GM12872 (cell line): Measurements from ENCODE around the gene PHF1.

Experiments used
- TF ChIP-seq, protein P1 (sequence below): IDR thresholded peaks from 3 replicates; pipeline ENCODE4 v1.5.1; 2011; ENCODE audit warnings: low read depth, mild to moderate bottlenecking, low read length, moderate library complexity; ENCODE audit not compliant: insufficient read depth

The PHF1 gene

DNA sequence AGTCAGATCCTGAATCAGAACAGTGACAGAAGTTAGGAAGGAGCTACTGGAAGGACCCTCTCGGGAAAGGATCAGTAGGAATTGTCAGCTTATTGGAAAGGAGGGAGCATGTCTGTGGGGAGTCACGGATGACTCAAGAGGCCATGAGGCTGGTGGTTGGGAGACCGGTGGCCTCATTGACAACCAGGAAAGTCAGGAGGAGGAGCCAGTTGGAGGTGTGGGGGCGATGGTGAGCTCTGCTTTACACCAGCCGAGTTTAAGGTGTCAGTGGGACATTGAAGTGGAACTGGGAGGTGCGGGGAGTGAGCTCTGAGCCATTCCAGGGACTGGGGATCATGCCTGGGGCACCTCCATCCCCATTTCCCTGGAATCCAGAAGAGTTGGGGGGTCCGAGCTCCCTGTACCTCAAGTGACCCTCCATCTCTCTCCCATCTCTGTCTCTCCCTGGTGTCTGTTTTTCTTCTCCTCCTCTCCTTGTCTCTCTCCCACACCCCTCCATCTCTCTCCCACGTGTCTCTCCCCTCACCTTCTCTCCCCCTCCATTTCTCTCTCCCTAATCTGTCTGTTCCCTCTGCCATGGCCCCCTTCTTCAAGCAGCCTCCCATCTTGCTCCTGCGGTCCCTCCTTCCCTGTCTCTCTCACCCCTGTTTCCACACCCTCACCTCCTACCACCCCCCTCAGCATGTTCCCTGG, 29.3 kb downstream of the PHF1 start:
- TF ChIP-seq, protein P1, sequence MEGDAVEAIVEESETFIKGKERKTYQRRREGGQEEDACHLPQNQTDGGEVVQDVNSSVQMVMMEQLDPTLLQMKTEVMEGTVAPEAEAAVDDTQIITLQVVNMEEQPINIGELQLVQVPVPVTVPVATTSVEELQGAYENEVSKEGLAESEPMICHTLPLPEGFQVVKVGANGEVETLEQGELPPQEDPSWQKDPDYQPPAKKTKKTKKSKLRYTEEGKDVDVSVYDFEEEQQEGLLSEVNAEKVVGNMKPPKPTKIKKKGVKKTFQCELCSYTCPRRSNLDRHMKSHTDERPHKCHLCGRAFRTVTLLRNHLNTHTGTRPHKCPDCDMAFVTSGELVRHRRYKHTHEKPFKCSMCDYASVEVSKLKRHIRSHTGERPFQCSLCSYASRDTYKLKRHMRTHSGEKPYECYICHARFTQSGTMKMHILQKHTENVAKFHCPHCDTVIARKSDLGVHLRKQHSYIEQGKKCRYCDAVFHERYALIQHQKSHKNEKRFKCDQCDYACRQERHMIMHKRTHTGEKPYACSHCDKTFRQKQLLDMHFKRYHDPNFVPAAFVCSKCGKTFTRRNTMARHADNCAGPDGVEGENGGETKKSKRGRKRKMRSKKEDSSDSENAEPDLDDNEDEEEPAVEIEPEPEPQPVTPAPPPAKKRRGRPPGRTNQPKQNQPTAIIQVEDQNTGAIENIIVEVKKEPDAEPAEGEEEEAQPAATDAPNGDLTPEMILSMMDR: no peak

DNA sequence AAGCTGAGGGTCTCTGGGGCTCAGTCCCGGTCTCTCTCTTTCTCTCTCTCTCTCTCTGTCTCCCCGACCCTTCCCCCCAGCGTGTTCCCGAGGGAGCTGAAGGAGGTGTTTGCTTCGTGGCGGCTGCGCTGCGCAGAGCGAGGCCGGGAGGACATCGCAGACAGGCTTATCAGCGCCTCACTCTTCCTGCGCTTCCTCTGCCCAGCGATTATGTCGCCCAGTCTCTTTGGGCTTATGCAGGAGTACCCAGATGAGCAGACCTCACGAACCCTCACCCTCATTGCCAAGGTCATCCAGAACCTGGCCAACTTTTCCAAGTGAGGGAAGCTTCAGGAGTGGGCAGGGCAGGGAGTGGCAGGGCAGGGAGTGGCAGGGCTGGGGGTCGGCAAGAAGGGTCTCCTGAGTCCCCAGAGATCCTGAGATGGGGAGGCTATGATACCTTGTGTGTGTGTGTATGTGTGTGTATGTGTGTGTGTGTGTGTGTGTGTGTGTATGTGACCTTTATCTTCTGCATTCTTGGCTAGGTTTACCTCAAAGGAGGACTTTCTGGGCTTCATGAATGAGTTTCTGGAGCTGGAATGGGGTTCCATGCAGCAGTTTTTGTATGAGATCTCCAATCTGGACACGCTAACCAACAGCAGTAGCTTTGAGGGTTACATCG, 30.0 kb downstream of the PHF1 start:
- TF ChIP-seq, protein P1: no peak

DNA sequence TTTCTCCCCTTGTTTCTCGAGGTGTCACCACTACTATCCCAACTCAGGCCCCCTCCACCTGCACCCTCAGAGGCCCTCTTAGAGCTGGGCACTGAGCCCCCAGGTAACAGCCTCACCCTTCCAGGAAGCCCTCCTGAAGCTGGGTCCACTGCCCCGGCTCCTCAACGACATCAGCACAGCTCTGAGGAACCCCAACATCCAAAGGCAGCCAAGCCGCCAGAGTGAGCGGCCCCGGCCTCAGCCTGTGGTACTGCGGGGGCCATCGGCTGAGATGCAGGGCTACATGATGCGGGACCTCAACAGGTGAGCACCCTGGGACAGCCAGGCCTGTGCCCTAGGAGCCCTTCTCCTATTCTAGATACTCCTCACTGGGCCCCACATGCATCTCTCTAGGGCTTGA, 30.6 kb downstream of the PHF1 start:
- TF ChIP-seq, protein P1: no peak

DNA sequence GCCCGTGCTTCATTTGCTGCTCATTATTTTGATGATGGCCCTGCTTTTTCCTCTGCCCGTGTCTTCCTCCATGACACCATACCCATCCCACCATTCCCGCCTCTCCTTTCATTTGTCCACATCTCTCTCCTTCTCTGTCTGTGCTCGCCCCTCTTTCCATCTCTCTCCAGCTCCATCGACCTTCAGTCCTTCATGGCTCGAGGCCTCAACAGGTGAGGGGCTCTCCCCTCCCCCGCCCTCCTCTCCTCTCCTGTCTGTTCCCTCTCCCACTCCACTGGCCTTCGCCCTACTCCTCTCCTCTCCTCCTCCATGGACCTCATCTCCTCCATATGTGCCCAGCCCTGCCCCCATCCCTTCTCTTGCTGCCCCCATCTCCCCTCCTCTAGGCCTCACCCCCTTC, 31.5 kb downstream of the PHF1 start:
- TF ChIP-seq, protein P1: no peak

DNA sequence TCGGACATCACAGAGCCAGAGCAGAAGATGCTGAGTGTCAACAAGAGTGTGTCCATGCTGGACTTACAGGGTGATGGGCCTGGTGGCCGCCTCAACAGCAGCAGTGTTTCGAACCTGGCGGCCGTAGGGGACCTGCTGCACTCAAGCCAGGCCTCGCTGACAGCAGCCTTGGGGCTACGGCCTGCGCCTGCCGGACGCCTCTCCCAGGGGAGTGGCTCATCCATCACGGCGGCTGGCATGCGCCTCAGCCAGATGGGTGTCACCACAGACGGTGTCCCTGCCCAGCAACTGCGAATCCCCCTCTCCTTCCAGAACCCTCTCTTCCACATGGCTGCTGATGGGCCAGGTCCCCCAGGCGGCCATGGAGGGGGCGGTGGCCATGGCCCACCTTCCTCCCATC, 32.2 kb downstream of the PHF1 start:
- TF ChIP-seq, protein P1: no peak

DNA sequence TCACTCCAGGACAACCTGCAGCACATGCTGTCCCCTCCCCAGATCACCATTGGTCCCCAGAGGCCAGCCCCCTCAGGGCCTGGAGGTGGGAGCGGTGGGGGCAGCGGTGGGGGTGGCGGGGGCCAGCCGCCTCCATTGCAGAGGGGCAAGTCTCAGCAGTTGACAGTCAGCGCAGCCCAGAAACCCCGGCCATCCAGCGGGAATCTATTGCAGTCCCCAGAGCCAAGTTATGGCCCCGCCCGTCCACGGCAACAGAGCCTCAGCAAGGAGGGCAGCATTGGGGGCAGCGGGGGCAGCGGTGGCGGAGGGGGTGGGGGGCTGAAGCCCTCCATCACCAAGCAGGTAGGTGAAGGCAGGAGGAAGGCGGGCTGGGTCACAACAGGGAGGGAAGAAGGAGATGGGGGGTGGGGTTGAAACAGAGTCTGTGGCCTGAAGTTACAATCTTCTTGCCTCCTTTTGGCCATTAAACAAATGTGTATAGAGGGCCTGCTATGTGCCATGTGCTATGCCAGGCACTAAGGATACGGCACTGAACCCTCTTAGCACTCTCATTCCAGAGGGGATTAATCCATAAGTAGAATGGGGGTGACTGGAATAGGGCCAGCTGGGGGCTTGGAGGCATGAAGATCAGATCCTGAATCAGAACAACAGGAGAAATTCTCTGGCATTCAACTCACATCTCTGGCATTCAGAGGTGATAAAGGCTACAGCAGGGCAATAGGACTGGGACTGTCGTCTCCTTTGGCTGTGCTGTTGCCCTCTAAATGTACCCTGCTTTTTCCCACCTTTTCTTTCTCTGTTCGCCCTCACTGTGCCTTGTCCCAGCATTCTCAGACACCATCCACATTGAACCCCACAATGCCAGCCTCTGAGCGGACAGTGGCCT, 33.0 kb downstream of the PHF1 start:
- TF ChIP-seq, protein P1: no peak

DNA sequence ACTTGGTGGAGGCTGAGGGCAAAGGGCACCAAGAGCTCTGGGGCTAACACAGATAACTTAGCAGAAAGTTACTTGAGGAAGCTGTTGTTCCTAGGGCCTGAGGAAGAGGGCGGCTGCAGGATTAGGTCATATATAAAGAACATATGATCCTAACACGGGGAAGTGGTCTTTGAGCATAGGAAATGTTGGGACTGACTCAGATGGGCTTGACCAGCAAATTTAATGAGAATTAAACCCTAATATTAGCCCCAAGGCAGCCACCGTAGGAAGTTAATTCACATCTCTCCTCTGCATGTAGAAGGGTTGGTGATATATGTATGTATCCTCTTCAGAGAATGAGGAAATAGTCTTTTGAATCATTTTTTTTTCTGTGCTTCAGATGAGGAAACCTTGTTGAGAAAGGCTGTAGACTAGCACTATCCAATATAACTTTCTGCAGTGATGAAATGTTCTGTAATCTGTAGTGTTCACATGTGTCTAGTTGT, 34.3 kb downstream of the PHF1 start:
- TF ChIP-seq, protein P1: no peak
